DND-41 (cell line): ENCODE measurements around the gene TCF20.

Source experiments
- EZH2 ChIP-seq: IDR thresholded peaks from 3 replicates; pipeline ENCODE4 v1.6.1; 2012; ENCODE audit warnings: borderline replicate concordance, low read depth, mild to moderate bottlenecking, moderate library complexity, low read length, inconsistent platforms; ENCODE audit not compliant: severe bottlenecking
- TF ChIP-seq, protein P1 (sequence below): IDR thresholded peaks from 2 replicates; pipeline ENCODE4 v1.5.1; 2012; ENCODE audit warnings: borderline replicate concordance, low read length, moderate library complexity, mild to moderate bottlenecking; ENCODE audit not compliant: poor library complexity, severe bottlenecking; ENCODE audit errors: extremely low read depth

DNA sequence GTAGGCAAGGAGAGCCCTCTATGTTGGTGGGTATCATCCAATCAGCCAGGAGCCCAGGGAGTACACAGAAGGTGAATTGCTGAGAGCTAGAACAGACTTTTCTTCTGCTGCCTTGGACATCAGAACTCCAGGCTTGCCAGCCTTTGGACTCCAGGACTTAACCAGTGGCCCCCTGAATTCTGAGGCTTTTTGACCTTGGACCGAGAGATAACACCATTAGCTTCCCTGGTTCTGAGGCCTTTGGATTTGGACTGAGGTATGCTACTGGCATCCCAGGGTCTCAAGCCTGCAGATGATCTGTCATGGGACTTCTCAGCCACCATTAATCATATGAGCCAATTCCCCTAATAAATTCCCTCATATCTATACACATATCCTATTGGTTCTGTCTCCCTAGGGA is 21.5 kb downstream of the TCF20 start:
- TF ChIP-seq, protein P1, sequence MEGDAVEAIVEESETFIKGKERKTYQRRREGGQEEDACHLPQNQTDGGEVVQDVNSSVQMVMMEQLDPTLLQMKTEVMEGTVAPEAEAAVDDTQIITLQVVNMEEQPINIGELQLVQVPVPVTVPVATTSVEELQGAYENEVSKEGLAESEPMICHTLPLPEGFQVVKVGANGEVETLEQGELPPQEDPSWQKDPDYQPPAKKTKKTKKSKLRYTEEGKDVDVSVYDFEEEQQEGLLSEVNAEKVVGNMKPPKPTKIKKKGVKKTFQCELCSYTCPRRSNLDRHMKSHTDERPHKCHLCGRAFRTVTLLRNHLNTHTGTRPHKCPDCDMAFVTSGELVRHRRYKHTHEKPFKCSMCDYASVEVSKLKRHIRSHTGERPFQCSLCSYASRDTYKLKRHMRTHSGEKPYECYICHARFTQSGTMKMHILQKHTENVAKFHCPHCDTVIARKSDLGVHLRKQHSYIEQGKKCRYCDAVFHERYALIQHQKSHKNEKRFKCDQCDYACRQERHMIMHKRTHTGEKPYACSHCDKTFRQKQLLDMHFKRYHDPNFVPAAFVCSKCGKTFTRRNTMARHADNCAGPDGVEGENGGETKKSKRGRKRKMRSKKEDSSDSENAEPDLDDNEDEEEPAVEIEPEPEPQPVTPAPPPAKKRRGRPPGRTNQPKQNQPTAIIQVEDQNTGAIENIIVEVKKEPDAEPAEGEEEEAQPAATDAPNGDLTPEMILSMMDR = no peak
- TF ChIP-seq EZH2 = no peak
